HuH-7.5 (cell line): ENCODE data around the gene MLN.

ENCODE experiments used
- DNase-seq: peaks from one replicate; pipeline ENCODE4 v3.0.0; 2011; ENCODE audit warnings: low spot score

The MLN gene

GRCh38 chr6:33771146-33772081, 32.4 kb downstream of the MLN start:
- DNase-seq: no peak

GRCh38 chr6:33770833-33771145, 33.0 kb downstream of the MLN start:
- DNase-seq: no peak

- DNase-seq: no peak
Observed at GRCh38 chr6:33770124-33770832, 33.5 kb downstream of the MLN start.

GRCh38 chr6:33769248-33769821, 34.5 kb downstream of the MLN start:
- no peak for DNase-seq

- DNase-seq: peak; percentile 81
Observed at GRCh38 chr6:33768644-33769120, 35.1 kb downstream of the MLN start.

GRCh38 chr6:33766921-33767907, 36.6 kb downstream of the MLN start:
- no peak for DNase-seq

- no peak for DNase-seq
Observed at GRCh38 chr6:33765368-33765767, 38.4 kb downstream of the MLN start.

GRCh38 chr6:33764036-33764435, 39.8 kb downstream of the MLN start:
- no peak for DNase-seq

- DNase-seq: no peak
Observed at GRCh38 chr6:33763483-33763882, 40.3 kb downstream of the MLN start.

GRCh38 chr6:33762713-33763112, 41.1 kb downstream of the MLN start:
- DNase-seq: no peak

- DNase-seq: peak; percentile 71
Observed at GRCh38 chr6:33761922-33762629, 41.7 kb downstream of the MLN start.

GRCh38 chr6:33761581-33761921, 42.3 kb downstream of the MLN start:
- DNase-seq: no peak

- DNase-seq: no peak
Observed at GRCh38 chr6:33759887-33760629, 43.7 kb downstream of the MLN start.

- DNase-seq: no peak
Observed at GRCh38 chr6:33758815-33759216, 45.0 kb downstream of the MLN start.

- no peak for DNase-seq
Observed at GRCh38 chr6:33757906-33758305, 45.9 kb downstream of the MLN start.

- no peak for DNase-seq
Observed at GRCh38 chr6:33757113-33757512, 46.7 kb downstream of the MLN start.

GRCh38 chr6:33756211-33756954, 47.4 kb downstream of the MLN start:
- DNase-seq: no peak

- DNase-seq: no peak
Observed at GRCh38 chr6:33755070-33755869, 48.5 kb downstream of the MLN start.

- DNase-seq: no peak
Observed at GRCh38 chr6:33754222-33754621, 49.6 kb downstream of the MLN start.
